WERI-Rb-1 (cell line): Measurements from ENCODE around the gene LCE2A.
"Not testable (repeated sequence)": the region's sequence is repeated elsewhere in the genome, so short reads cannot be mapped to it uniquely, and the experiment has no call there.

Experiments
- DNase-seq: peaks from one replicate; pipeline ENCODE4 v3.0.0-alpha.2; 2020
- H3K27ac ChIP-seq: fragments of 250-450 bp; sonication (Bioruptor Pico); 2 replicates; pipeline ENCODE4 v1.5.1; 2020; ENCODE audit warnings: mild to moderate bottlenecking, moderate library complexity
- H3K27me3 ChIP-seq: fragments of 250-450 bp; sonication (Bioruptor Pico); 2 replicates; pipeline ENCODE4 v1.5.1; 2021; ENCODE audit warnings: mild to moderate bottlenecking, low read depth, moderate library complexity; ENCODE audit not compliant: insufficient read depth, severe bottlenecking
- H3K36me3 ChIP-seq: fragments of 250-450 bp; sonication (Bioruptor Pico); 2 replicates; pipeline ENCODE4 v1.5.1; 2020; ENCODE audit warnings: mild to moderate bottlenecking, moderate library complexity
- H3K4me3 ChIP-seq: 2 replicates; pipeline ENCODE4 v1.5.1; 2011; ENCODE audit warnings: low read depth, mild to moderate bottlenecking, control low read depth, low read length
- H3K9me3 ChIP-seq: fragments of 250-450 bp; sonication (Bioruptor Pico); 2 replicates; pipeline ENCODE4 v1.5.1; 2021; ENCODE audit warnings: mild to moderate bottlenecking, moderate library complexity; ENCODE audit not compliant: severe bottlenecking
- CTCF ChIP-seq: IDR thresholded peaks from 2 replicates; pipeline ENCODE4 v1.5.1; 2011; ENCODE audit warnings: low read depth, mild to moderate bottlenecking, control low read depth, inconsistent platforms, low read length

LCE2A gene

GRCh38 chr1:152663098-152663497 lies 35.0 kb upstream of the LCE2A start, which contains the start of gene LCE2D:
Gene LCE2D (plus strand): TSS chr1:152663380. CDS start chr1:152664106, 726 bp downstream.
- Histone ChIP-seq H3K27ac (no peak within 1 kb of the TSS), H3K4me3 (no peak within 1 kb of the TSS), H3K9me3 (peaks cover 6% of the 10 kb centered on the region), H3K36me3 (no peaks in the 10 kb centered on the region), H3K27me3 (peaks cover 94% of the 10 kb centered on the region)
- DNase-seq = no peak
- no peak for TF ChIP-seq CTCF

- peaks cover 95% of the 10 kb centered on the region for H3K27me3 ChIP-seq
- not testable (repeated sequence) for DNase-seq, H3K27ac ChIP-seq, H3K9me3 ChIP-seq, H3K36me3 ChIP-seq, H3K4me3 ChIP-seq
Measured at GRCh38 chr1:152666171-152666570, 32.0 kb upstream of the LCE2A start.

- TF ChIP-seq CTCF = no peak
- Histone ChIP-seq H3K27me3 (peaks cover 97% of the 10 kb centered on the region), H3K9me3 (peaks cover 6% of the 10 kb centered on the region), H3K27ac (no peak overlapping the region), H3K4me3 (no peak overlapping the region), H3K36me3 (no peaks in the 10 kb centered on the region)
- DNase-seq = no peak
Measured at GRCh38 chr1:152667648-152668047, 30.5 kb upstream of the LCE2A start.

GRCh38 chr1:152673016-152673415 lies 25.1 kb upstream of the LCE2A start:
- H3K9me3 ChIP-seq = peaks cover 5% of the 10 kb centered on the region

GRCh38 chr1:152674983-152675382 lies 23.2 kb upstream of the LCE2A start, which contains the start of gene LCE2C:
Gene LCE2C (plus strand): TSS chr1:152675279. CDS start chr1:152676016, 737 bp downstream.
- H3K9me3 ChIP-seq, H3K4me3 ChIP-seq, DNase-seq, H3K27ac ChIP-seq, H3K36me3 ChIP-seq: not testable (repeated sequence)
- H3K27me3 ChIP-seq = peaks cover 95% of the 10 kb centered on the region

More at GRCh38 chr1:152673016-152673415, 25.1 kb upstream of the LCE2A start:
- Histone ChIP-seq H3K4me3 (no peak overlapping the region), H3K36me3 (no peaks in the 10 kb centered on the region), H3K27me3 (peaks cover 95% of the 10 kb centered on the region), H3K27ac (no peak overlapping the region)
- DNase-seq = no peak
- no peak for TF ChIP-seq CTCF

GRCh38 chr1:152679459-152679858 lies 18.7 kb upstream of the LCE2A start:
- H3K27ac ChIP-seq = no peak overlapping the region
- no peaks in the 10 kb centered on the region for H3K36me3 ChIP-seq
- H3K4me3 ChIP-seq = no peak overlapping the region
- TF ChIP-seq CTCF = no peak
- H3K27me3 ChIP-seq = peaks cover 95% of the 10 kb centered on the region
- peaks cover 6% of the 10 kb centered on the region for H3K9me3 ChIP-seq
- no peak for DNase-seq

GRCh38 chr1:152681616-152682015 lies 16.5 kb upstream of the LCE2A start:
- no peak overlapping the region for H3K27ac ChIP-seq

More at GRCh38 chr1:152681616-152682015, 16.5 kb upstream of the LCE2A start:
- DNase-seq = no peak
- H3K9me3 ChIP-seq = peaks cover 6% of the 10 kb centered on the region
- no peak overlapping the region for H3K4me3 ChIP-seq
- H3K36me3 ChIP-seq = no peaks in the 10 kb centered on the region
- H3K27me3 ChIP-seq = peaks cover 96% of the 10 kb centered on the region
- no peak for TF ChIP-seq CTCF
